ENCODE measurements around the gene TNRC18.

Gene TNRC18

GRCh38 chr7:5339955-5340354, 83.7 kb downstream of the TNRC18 start:
- ChIA-PET POLR2A (ENCODE audit: low non-redundant PET) (no interaction called here), CTCF (no interaction called here)
- TF ChIP-seq, protein P1, sequence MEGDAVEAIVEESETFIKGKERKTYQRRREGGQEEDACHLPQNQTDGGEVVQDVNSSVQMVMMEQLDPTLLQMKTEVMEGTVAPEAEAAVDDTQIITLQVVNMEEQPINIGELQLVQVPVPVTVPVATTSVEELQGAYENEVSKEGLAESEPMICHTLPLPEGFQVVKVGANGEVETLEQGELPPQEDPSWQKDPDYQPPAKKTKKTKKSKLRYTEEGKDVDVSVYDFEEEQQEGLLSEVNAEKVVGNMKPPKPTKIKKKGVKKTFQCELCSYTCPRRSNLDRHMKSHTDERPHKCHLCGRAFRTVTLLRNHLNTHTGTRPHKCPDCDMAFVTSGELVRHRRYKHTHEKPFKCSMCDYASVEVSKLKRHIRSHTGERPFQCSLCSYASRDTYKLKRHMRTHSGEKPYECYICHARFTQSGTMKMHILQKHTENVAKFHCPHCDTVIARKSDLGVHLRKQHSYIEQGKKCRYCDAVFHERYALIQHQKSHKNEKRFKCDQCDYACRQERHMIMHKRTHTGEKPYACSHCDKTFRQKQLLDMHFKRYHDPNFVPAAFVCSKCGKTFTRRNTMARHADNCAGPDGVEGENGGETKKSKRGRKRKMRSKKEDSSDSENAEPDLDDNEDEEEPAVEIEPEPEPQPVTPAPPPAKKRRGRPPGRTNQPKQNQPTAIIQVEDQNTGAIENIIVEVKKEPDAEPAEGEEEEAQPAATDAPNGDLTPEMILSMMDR (conservative IDR thresholded peaks at IDR 0.05; ENCODE audit: low read depth), result no peak
- DNase-seq (ENCODE audit: low spot score), result no peak
- no peak overlapping the region for H3K27ac ChIP-seq

- no peak for DNase-seq (ENCODE audit: low spot score)
- TF ChIP-seq, protein P1 (conservative IDR thresholded peaks at IDR 0.05; ENCODE audit: low read depth), result no peak
- POLR2A ChIA-PET (ENCODE audit: low non-redundant PET), result no interaction called here
- CTCF ChIA-PET, result interaction anchor here (0.7 kb wide), 1 partner anchor 36 kb away, joined by 3 read pairs; no protein-coding TSS in a partner anchor
- H3K27ac ChIP-seq, result no peak overlapping the region
Observed at GRCh38 chr7:5337047-5337446, 86.6 kb downstream of the TNRC18 start.

GRCh38 chr7:5334671-5335070, 89.0 kb downstream of the TNRC18 start:
- POLR2A ChIA-PET (ENCODE audit: low non-redundant PET), result no interaction called here
- no peak for DNase-seq (ENCODE audit: low spot score)
- no peak overlapping the region for H3K27ac ChIP-seq
- CTCF ChIA-PET, result no interaction called here
- TF ChIP-seq, protein P1 (conservative IDR thresholded peaks at IDR 0.05; ENCODE audit: low read depth), result no peak

- POLR2A ChIA-PET (ENCODE audit: low non-redundant PET), result interaction anchor here (0.6 kb wide), 1 partner anchor 34 kb away, joined by 3 read pairs; no protein-coding TSS in a partner anchor
- H3K27ac ChIP-seq, result peak overlapping the region; percentile 3; the same call in 1 of the 2 replicates
Observed at GRCh38 chr7:5333121-5334045, 90.3 kb downstream of the TNRC18 start.

GRCh38 chr7:5332579-5332978, 91.1 kb downstream of the TNRC18 start:
- TF ChIP-seq, protein P1 (conservative IDR thresholded peaks at IDR 0.05; ENCODE audit: low read depth), result no peak
- CTCF ChIA-PET, result no interaction called here
- no peak for DNase-seq (ENCODE audit: low spot score)
- POLR2A ChIA-PET (ENCODE audit: low non-redundant PET), result no interaction called here
- H3K27ac ChIP-seq, result no peak overlapping the region

More at GRCh38 chr7:5333121-5334045, 90.3 kb downstream of the TNRC18 start:
- TF ChIP-seq, protein P1 (conservative IDR thresholded peaks at IDR 0.05; ENCODE audit: low read depth), result no peak
- CTCF ChIA-PET, result interaction anchor here (0.6 kb wide), 2 partner anchors 34 to 93 kb away, joined by 3 to 4 read pairs; no protein-coding TSS in a partner anchor
- no peak for DNase-seq (ENCODE audit: low spot score)

DNA sequence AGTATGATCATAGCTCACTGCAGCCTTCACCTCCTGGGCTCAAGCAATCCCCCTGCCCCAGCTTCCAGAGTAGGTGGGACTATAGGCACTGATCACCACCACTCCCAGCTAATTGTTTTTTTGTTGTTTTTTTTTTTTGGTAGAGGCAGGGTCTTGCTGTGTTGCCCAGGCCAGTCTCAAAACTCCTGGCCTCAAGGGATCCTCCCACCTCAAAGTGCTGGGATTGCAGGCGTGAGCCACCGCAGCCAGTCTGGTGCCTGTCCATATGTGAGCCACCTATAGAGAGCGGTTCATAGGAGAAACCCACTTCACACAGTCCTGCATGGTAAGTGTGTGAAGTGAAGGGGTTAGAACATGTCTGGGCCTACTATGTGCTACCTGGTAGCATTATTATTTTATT, 93.3 kb downstream of the TNRC18 start:
- CTCF ChIA-PET, result interaction anchor here (0.7 to 1.0 kb wide), 2 partner anchors 90 to 99 kb away, joined by 3 to 4 read pairs; no protein-coding TSS in a partner anchor

More for the DNA sequence above, 93.3 kb downstream of the TNRC18 start:
- POLR2A ChIA-PET (ENCODE audit: low non-redundant PET), result no interaction called here
- no peak overlapping the region for H3K27ac ChIP-seq
- DNase-seq (ENCODE audit: low spot score), result no peak
- TF ChIP-seq, protein P1 (conservative IDR thresholded peaks at IDR 0.05; ENCODE audit: low read depth), result no peak
